Measurements from ENCODE around the gene RFX3.

Gene RFX3

GRCh38 chr9:3247211-3247610 is 278.6 kb downstream of the RFX3 start:
- no peak for DNase-seq (ENCODE audit: low read depth)
- no peak overlapping the region for H3K4me3 ChIP-seq (ENCODE audit: low read depth, low read length)
- no peak for TF ChIP-seq CTCF (IDR thresholded peaks at IDR 0.05; ENCODE audit: insufficient read depth, low read depth, low read length, missing control alignments)

- TF ChIP-seq CTCF (IDR thresholded peaks at IDR 0.05; ENCODE audit: insufficient read depth, low read depth, low read length, missing control alignments): no peak
- DNase-seq (ENCODE audit: low read depth): no peak
Observed at GRCh38 chr9:3246241-3246640, 279.6 kb downstream of the RFX3 start.

GRCh38 chr9:3244963-3245653 is 280.7 kb downstream of the RFX3 start:
- H3K4me3 ChIP-seq (ENCODE audit: low read depth, low read length): no peak overlapping the region
- DNase-seq (ENCODE audit: low read depth): peak; percentile 41
- no peak for TF ChIP-seq CTCF (IDR thresholded peaks at IDR 0.05; ENCODE audit: insufficient read depth, low read depth, low read length, missing control alignments)

More at GRCh38 chr9:3246241-3246640, 279.6 kb downstream of the RFX3 start:
- no peak overlapping the region for H3K4me3 ChIP-seq (ENCODE audit: low read depth, low read length)

- no peak for TF ChIP-seq CTCF (IDR thresholded peaks at IDR 0.05; ENCODE audit: insufficient read depth, low read depth, low read length, missing control alignments)
Observed at GRCh38 chr9:3243683-3244082, 282.1 kb downstream of the RFX3 start.

GRCh38 chr9:3241290-3241689 is 284.5 kb downstream of the RFX3 start:
- TF ChIP-seq CTCF (IDR thresholded peaks at IDR 0.05; ENCODE audit: insufficient read depth, low read depth, low read length, missing control alignments): no peak
- DNase-seq (ENCODE audit: low read depth): no peak
- H3K4me3 ChIP-seq (ENCODE audit: low read depth, low read length): no peak overlapping the region

More at GRCh38 chr9:3243683-3244082, 282.1 kb downstream of the RFX3 start:
- H3K4me3 ChIP-seq (ENCODE audit: low read depth, low read length): no peak overlapping the region
- DNase-seq (ENCODE audit: low read depth): no peak

GRCh38 chr9:3240656-3241268 is 285.0 kb downstream of the RFX3 start:
- no peak overlapping the region for H3K4me3 ChIP-seq (ENCODE audit: low read depth, low read length)
- TF ChIP-seq CTCF (IDR thresholded peaks at IDR 0.05; ENCODE audit: insufficient read depth, low read depth, low read length, missing control alignments): peak; percentile 81
- peak; percentile 85 for DNase-seq (ENCODE audit: low read depth)
